Naive B cell (primary cell): ENCODE data around the gene PDLIM4. TPM values are rescaled to one million over a fixed set of nuclear protein-coding genes. Genes with fewer than 3 reads are reported as not detected.

Experiments
- ATAC-seq, 2 donors: fragments of 150-1000 bp; cut with Tn5 transposase; 2 replicates each; pipeline ENCODE4 v1.10.0; 2021; ENCODE audit warnings: low read depth in 2 of 2, mild to moderate bottlenecking in 2 of 2, moderate library complexity in 2 of 2
- DNase-seq: peaks from one replicate; pipeline ENCODE4 v3.0.0; 2022
- H3K27ac Mint-ChIP-seq, 6 donors: one replicate each; pipeline ENCODE4 v1.8.0; 2020 to 2022; ENCODE audit warnings: mild to moderate bottlenecking in 6 of 6, mixed read lengths in 6 of 6, moderate library complexity in 5 of 6, inconsistent platforms in 2 of 6
- H3K27me3 Mint-ChIP-seq, 3 donors: one replicate each; pipeline ENCODE4 v1.8.0; 2021 to 2022; ENCODE audit warnings: mixed read lengths in 3 of 3, mild to moderate bottlenecking in 1 of 3
- H3K36me3 Mint-ChIP-seq, 2 donors: one replicate each; pipeline ENCODE4 v1.8.0; 2020 to 2022; ENCODE audit warnings: mixed read lengths in 2 of 2, inconsistent platforms in 1 of 2, mild to moderate bottlenecking in 1 of 2
- H3K4me1 Mint-ChIP-seq, 3 donors: one replicate each; pipeline ENCODE4 v1.8.0; 2020 to 2022; ENCODE audit warnings: mixed read lengths in 3 of 3, inconsistent platforms in 1 of 3, mild to moderate bottlenecking in 1 of 3, moderate library complexity in 1 of 3
- H3K4me3 Mint-ChIP-seq, 8 donors: one replicate each; pipeline ENCODE4 v1.8.0; 2020 to 2022; ENCODE audit warnings: mild to moderate bottlenecking in 8 of 8, mixed read lengths in 8 of 8, moderate library complexity in 8 of 8, inconsistent platforms in 2 of 8
- H3K9me3 Mint-ChIP-seq, 7 donors: one replicate each; pipeline ENCODE4 v1.8.0; 2020 to 2022; ENCODE audit warnings: mixed read lengths in 7 of 7, mild to moderate bottlenecking in 5 of 7, inconsistent platforms in 2 of 7, moderate library complexity in 1 of 7
- polyA plus RNA-seq, 6 donors: library from polyadenylated mRNA; unstranded; fragments of 300-500 nt; fragmentation: Illumina TruSeq; gene quantifications; one replicate each; pipeline ENCODE4 v1.2.3, GENCODE V29; 2021; ENCODE audit warnings: low read depth in 6 of 6

PDLIM4 gene
- polyA plus RNA-seq, 6 donors from 2014 or later, result not detected

DNA sequence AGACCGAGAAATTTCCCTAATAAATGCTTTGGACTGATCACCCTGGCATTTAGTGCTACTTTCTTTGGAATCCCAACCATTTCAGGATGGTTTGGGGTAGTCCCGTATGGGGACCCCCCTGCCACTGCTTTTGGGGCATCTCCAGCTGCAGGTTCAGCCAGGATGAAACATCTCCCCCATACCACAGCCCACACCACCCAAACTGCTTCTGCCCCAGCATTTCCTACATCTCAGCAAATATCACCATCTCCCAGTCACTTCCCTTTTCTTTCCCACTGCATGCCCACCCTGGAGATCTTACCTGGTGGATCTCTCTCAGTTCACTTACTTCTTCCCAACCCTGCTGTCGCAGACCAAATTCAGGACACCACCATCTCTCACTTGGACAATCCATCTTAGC lies 25.0 kb upstream of the PDLIM4 start:
- Mint-ChIP-seq H3K36me3 (no peaks in the 10 kb centered on the region), H3K9me3 (peaks cover 0 to 1% (median 0%) of the 10 kb centered on the region in 7 donors), H3K27me3 (peaks cover 0 to 19% (median 17%) of the 10 kb centered on the region in 3 donors), H3K4me1 (peaks cover 21 to 26% (median 23%) of the 10 kb centered on the region in 3 donors), H3K27ac (no peak overlapping the region), H3K4me3 (no peak overlapping the region)
- DNase-seq (no peak), ATAC-seq (no peak)

- ATAC-seq (no peak), DNase-seq (no peak)
- no peak overlapping the region for H3K27ac Mint-ChIP-seq
- H3K4me1 Mint-ChIP-seq, result peaks cover 21 to 28% (median 23%) of the 10 kb centered on the region in 3 donors
- H3K27me3 Mint-ChIP-seq, result peaks cover 0 to 19% (median 17%) of the 10 kb centered on the region in 3 donors
- no peaks in the 10 kb centered on the region for H3K36me3 Mint-ChIP-seq
- H3K4me3 Mint-ChIP-seq, result no peak overlapping the region
- peaks cover 0 to 1% (median 0%) of the 10 kb centered on the region in 7 donors for H3K9me3 Mint-ChIP-seq
These were observed 24.4 kb upstream of the PDLIM4 start for GRCh38 chr5:132233081-132233480.

DNA sequence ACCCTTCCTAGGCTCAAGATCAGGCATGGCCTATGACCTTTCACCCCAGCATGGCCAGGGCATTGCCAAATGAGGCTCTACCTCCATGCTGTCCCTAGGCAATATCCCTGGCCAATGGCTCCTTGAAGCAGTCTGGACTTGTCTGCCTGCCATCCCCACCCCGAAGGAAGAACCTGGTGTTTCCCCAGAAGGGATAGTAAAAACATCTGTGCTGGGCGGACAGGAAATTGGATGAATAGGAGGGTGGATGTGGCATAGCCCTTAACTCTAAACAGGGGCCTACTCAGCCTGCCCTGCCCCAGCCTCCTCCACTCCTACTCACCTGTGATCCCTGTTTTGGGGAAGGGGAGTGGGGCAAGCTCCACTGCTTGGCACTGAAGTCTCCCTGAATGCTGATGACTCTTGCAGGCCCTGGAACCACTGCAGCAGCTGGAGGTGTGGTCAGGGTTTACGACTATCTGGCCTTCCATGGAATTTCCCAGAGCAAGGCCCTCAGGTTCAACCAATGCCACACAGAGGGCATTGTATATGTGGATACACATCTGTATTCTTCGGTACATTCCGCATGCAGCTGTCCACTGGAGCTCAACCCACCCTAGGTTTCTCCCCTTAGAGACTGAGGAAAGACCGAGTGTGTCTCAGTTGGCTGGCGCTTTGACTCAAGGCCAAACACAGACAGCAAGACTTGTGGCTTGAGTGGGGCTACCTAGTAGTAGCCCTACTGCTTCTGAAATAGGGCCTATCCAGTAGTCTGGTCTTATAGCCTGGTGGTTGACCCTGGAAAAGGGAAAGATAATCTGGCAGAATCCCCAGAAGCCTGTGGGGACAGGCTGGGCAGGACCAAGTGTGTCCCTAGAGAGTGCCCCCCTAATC lies 23.4 kb upstream of the PDLIM4 start:
- Mint-ChIP-seq H3K9me3 (no peaks in the 10 kb centered on the region), H3K4me3 (no peak overlapping the region), H3K27ac (no peak overlapping the region), H3K4me1 (peaks cover 17 to 28% (median 19%) of the 10 kb centered on the region in 3 donors), H3K36me3 (no peaks in the 10 kb centered on the region), H3K27me3 (peaks cover 0 to 16% (median 12%) of the 10 kb centered on the region in 3 donors)
- ATAC-seq (no peak), DNase-seq (no peak)

DNA sequence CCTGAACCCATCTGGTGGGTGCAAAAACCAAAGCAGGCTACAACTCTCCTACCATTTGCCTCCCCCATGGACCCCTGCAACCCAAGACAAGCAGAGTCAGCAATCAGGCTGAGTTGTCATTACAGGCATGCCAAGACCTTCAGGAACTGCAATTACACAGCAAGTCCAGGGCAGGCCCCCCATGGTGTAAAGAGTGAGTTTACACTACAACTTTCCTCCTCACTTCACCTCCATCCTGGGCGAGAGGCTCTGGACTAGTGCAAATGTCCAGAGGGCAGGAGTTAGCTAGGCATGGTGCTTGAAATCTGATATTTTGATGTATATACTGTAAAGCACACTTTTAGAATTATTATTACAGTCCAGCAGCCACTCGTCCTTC lies 22.8 kb upstream of the PDLIM4 start:
- DNase-seq (no peak), ATAC-seq (no peak)
- no peak overlapping the region for H3K4me3 Mint-ChIP-seq
- H3K27ac Mint-ChIP-seq, result no peak overlapping the region
- H3K9me3 Mint-ChIP-seq, result peaks cover 0 to under 1% (median 0%) of the 10 kb centered on the region in 7 donors
- H3K4me1 Mint-ChIP-seq, result peaks cover 11 to 21% (median 13%) of the 10 kb centered on the region in 3 donors
- H3K36me3 Mint-ChIP-seq, result no peaks in the 10 kb centered on the region
- H3K27me3 Mint-ChIP-seq, result peaks cover 0 to 10% (median 9%) of the 10 kb centered on the region in 3 donors

- DNase-seq (no peak), ATAC-seq (no peak)
- peaks cover 0 to 2% (median 0%) of the 10 kb centered on the region in 7 donors for H3K9me3 Mint-ChIP-seq
- H3K4me1 Mint-ChIP-seq, result peaks cover 6 to 15% (median 9%) of the 10 kb centered on the region in 3 donors
- no peaks in the 10 kb centered on the region for H3K36me3 Mint-ChIP-seq
- peaks cover 0 to 9% (median 9%) of the 10 kb centered on the region in 3 donors for H3K27me3 Mint-ChIP-seq
- no peak overlapping the region for H3K27ac Mint-ChIP-seq
- no peak overlapping the region for H3K4me3 Mint-ChIP-seq
These were observed 22.2 kb upstream of the PDLIM4 start for GRCh38 chr5:132235340-132235739.

DNA sequence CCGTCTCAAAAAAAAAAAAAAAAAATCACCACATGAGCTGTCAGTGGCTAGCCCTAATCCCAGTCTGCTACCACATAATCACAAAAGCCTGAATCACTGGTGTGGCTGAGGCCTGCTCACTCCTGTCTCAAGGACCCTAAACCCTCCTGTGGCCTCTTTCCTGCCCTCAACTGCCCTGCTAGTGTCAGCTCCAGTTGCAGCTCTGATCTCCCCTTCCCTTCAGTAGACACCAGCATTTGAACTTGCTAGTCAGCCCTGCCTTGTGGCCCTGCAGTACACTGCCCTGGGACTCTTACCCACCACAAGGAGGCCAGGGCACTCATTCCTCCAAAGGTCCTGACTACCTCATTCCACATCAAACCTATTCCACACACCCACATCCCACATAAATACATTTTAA lies 20.4 kb upstream of the PDLIM4 start:
- Mint-ChIP-seq H3K4me3 (no peak overlapping the region), H3K36me3 (no peaks in the 10 kb centered on the region), H3K9me3 (peaks cover 0 to 20% (median 2%) of the 10 kb centered on the region in 7 donors), H3K27ac (peak overlapping the region in 1 of 6 donors; percentile 74), H3K27me3 (peaks cover 0 to 9% (median 9%) of the 10 kb centered on the region in 3 donors), H3K4me1 (peaks cover 0 to 4% (median 3%) of the 10 kb centered on the region in 3 donors)
- no peak for ATAC-seq
- no peak for DNase-seq

- ATAC-seq (no peak), DNase-seq (no peak)
- Mint-ChIP-seq H3K27me3 (peaks cover 0 to 6% (median 5%) of the 10 kb centered on the region in 3 donors), H3K4me1 (peaks cover 0 to 4% (median under 1%) of the 10 kb centered on the region in 3 donors), H3K27ac (no peak overlapping the region), H3K9me3 (peaks cover 0 to 21% (median 6%) of the 10 kb centered on the region in 7 donors), H3K4me3 (no peak overlapping the region), H3K36me3 (no peaks in the 10 kb centered on the region)
These were observed 19.8 kb upstream of the PDLIM4 start for GRCh38 chr5:132237670-132238069.

DNA sequence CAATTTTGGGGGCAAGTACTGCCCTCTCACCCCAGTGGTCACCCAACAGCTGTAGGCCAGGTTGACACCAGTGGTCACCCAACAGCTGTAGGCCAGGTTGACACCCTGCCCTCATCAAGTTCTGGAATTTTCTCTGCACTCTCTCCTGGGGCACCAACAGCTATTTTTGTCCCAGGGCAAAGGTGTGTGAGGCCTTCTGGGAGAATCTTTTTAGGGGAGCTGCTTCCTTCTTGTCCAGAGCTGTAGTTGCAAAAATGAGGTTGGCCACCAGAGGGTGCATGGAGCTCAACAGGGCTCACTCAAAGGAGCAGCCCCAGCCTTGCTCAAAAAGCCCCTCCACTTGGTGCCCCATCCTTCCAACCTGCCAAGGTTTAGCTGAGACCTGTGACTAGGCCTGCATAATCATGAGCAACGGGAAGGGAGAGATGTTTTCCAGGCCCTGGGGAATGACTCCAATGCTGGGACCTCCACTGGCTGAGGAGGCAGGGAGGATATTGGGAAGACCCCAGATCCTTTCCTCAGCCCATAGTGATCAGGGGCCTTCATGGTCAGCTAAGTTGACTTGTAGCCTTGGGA lies 19.2 kb upstream of the PDLIM4 start:
- H3K27ac Mint-ChIP-seq, result no peak overlapping the region
- H3K36me3 Mint-ChIP-seq, result peaks cover under 1% of the 10 kb centered on the region in 2 donors

DNA sequence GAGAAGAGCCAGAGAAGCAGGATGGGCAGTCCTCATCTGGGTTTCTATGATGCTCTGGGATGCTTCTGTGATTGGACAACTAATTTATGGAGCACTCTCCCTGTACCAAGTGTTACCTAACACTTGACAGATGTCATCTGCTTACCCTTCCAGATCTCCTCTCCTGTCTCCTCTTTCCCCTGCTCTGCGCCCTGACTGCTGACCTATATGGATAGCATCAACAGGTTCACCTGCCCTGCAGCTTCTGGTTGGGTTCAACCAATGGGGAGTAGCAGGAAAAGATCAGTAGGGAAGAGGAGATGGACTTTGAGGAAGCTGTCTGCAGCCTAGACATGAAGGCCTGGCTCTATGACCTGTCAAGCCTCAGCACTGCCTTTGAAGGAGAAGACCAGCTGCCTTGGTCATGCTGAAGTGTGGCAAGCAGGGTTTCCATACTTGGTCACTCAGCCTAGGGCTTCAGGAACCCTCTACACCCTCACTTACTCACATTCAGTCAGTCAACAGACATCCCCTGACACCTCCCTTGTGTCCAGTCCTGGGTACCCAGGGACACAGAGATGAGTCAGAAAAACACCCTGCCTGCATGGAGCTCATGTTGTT lies 18.5 kb upstream of the PDLIM4 start:
- H3K9me3 Mint-ChIP-seq, result peaks cover 3 to 35% (median 15%) of the 10 kb centered on the region in 7 donors
- no peak overlapping the region for H3K4me3 Mint-ChIP-seq
- H3K27me3 Mint-ChIP-seq, result peaks cover 0 to 13% (median 8%) of the 10 kb centered on the region in 3 donors
- DNase-seq (no peak), ATAC-seq (no peak)
- H3K27ac Mint-ChIP-seq, result peak overlapping the region in 1 of 6 donors; percentile 91
- peaks cover 0 to 4% (median 0%) of the 10 kb centered on the region in 3 donors for H3K4me1 Mint-ChIP-seq
- peaks cover 4 to 8% of the 10 kb centered on the region in 2 donors for H3K36me3 Mint-ChIP-seq

More for the DNA sequence above, 19.2 kb upstream of the PDLIM4 start:
- H3K4me1 Mint-ChIP-seq, result peaks cover 0 to 4% (median 0%) of the 10 kb centered on the region in 3 donors
- peaks cover under 1 to 27% (median 10%) of the 10 kb centered on the region in 7 donors for H3K9me3 Mint-ChIP-seq
- ATAC-seq (peak; percentile 78 to 91), DNase-seq (peak; percentile 55)
- peaks cover 0 to 6% (median 6%) of the 10 kb centered on the region in 3 donors for H3K27me3 Mint-ChIP-seq
- peak overlapping the region in 1 of 8 donors; percentile 6 for H3K4me3 Mint-ChIP-seq

DNA sequence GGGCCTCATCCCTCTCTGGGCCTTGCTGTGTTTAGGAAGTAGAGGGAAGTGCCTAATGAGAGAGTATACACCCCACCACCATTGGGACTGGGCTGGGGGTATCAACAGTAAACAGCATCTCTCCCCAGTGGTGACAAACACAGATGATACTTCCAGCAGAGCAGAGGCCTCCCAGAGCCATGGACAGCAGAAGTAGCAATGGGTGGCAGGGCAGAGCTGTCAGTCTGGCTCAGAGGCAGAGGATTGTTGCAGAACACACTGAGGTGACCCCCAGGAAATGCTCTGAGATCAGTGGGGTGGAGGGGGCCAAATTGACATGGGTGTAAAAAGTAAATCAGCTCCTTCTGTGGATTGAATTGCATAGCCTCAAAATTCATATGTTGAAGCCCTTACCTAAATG lies 17.7 kb upstream of the PDLIM4 start:
- Mint-ChIP-seq H3K4me3 (no peak overlapping the region), H3K27me3 (peaks cover 0 to 20% (median 8%) of the 10 kb centered on the region in 3 donors), H3K9me3 (peaks cover 8 to 43% (median 21%) of the 10 kb centered on the region in 7 donors), H3K36me3 (peaks cover 4 to 16% of the 10 kb centered on the region in 2 donors), H3K27ac (no peak overlapping the region), H3K4me1 (peaks cover 0 to 4% (median 0%) of the 10 kb centered on the region in 3 donors)
- no peak for DNase-seq
- ATAC-seq, result no peak

DNA sequence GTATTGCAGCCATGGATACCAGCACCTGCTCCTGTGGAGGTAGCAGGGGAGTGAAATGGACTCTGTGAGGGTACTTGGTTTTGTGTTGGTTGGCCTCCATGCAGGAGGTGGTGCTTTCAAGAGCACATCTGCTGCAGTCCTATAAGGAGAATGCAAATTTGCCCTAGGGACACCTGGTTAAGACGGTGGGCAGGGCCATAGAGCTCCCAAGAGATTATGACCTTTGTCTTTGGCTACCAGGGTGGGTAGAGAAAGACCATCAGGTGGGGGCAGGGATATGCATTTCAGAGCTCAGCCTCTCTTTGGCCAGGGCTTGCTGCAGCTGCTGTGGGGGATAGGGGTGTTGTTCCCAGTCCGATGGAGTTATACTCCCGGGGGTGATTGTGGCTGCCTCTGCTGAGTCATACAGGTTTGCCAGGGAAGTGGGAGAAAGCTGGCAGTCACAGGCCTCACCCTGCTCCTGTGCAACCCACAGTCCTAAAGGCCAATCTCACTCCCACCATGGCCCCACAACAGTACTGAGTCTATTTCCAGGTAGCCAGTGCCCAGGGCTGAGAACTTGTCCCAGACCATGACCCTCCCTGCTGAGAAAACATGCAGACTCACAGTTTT lies 14.0 kb upstream of the PDLIM4 start:
- H3K36me3 Mint-ChIP-seq, result peaks cover 14 to 38% of the 10 kb centered on the region in 2 donors
- H3K9me3 Mint-ChIP-seq, result peaks cover 19 to 67% (median 42%) of the 10 kb centered on the region in 7 donors
- peaks cover 0 to 26% (median 8%) of the 10 kb centered on the region in 3 donors for H3K27me3 Mint-ChIP-seq
- H3K27ac Mint-ChIP-seq, result no peak overlapping the region
- ATAC-seq, result no peak
- no peaks in the 10 kb centered on the region for H3K4me1 Mint-ChIP-seq
- DNase-seq, result no peak
- peak overlapping the region in 1 of 8 donors; percentile 13 for H3K4me3 Mint-ChIP-seq

GRCh38 chr5:132245593-132245992 lies 11.9 kb upstream of the PDLIM4 start:
- no peak for DNase-seq
- peaks cover 19 to 62% (median 42%) of the 10 kb centered on the region in 7 donors for H3K9me3 Mint-ChIP-seq
- no peak for ATAC-seq
- peaks cover 14 to 38% of the 10 kb centered on the region in 2 donors for H3K36me3 Mint-ChIP-seq
- H3K4me3 Mint-ChIP-seq, result no peak overlapping the region
- no peaks in the 10 kb centered on the region for H3K4me1 Mint-ChIP-seq
- peaks cover 4 to 26% (median 8%) of the 10 kb centered on the region in 3 donors for H3K27me3 Mint-ChIP-seq
- H3K27ac Mint-ChIP-seq, result peak overlapping the region in 1 of 6 donors; percentile 68

- Mint-ChIP-seq H3K27me3 (peaks cover 8 to 26% (median 17%) of the 10 kb centered on the region in 3 donors), H3K4me3 (no peak overlapping the region), H3K36me3 (peaks cover 14 to 38% of the 10 kb centered on the region in 2 donors)
These were observed 10.7 kb upstream of the PDLIM4 start for GRCh38 chr5:132246806-132247205.

More at GRCh38 chr5:132246806-132247205, 10.7 kb upstream of the PDLIM4 start:
- no peak for ATAC-seq
- no peak for DNase-seq
- H3K9me3 Mint-ChIP-seq, result peaks cover 19 to 55% (median 40%) of the 10 kb centered on the region in 7 donors
- no peak overlapping the region for H3K27ac Mint-ChIP-seq
- no peaks in the 10 kb centered on the region for H3K4me1 Mint-ChIP-seq
